H9 (cell line): Measurements from ENCODE around the gene GPR21. TPM values are rescaled to one million over a fixed set of nuclear protein-coding genes. Genes with fewer than 3 reads are reported as not detected.

Experiments
- DNase-seq: peaks from one replicate; pipeline ENCODE4 v3.0.0-alpha.2; 2017
- H2AFZ ChIP-seq: one replicate; pipeline ENCODE4 v1.6.1; 2013; ENCODE audit warnings: mild to moderate bottlenecking, low read length, control low read depth, moderate library complexity
- H2AK5ac ChIP-seq: 2 replicates; pipeline ENCODE4 v1.6.1; 2013; ENCODE audit warnings: low read length, control low read depth, mixed read lengths; ENCODE audit not compliant: insufficient read length
- H2BK120ac ChIP-seq: one replicate; pipeline ENCODE4 v1.6.1; 2013; ENCODE audit warnings: low read depth, mild to moderate bottlenecking, low read length, control low read depth, inconsistent platforms; ENCODE audit not compliant: poor library complexity, severe bottlenecking
- H2BK12ac ChIP-seq: 2 replicates; pipeline ENCODE4 v1.6.1; 2013; ENCODE audit warnings: low read length, control low read depth, mixed read lengths, low read depth; ENCODE audit not compliant: insufficient read length
- H2BK15ac ChIP-seq: 2 replicates; pipeline ENCODE4 v1.6.1; 2013; ENCODE audit warnings: low read depth, low read length, control low read depth
- H2BK20ac ChIP-seq: one replicate; pipeline ENCODE4 v1.6.1; 2013; ENCODE audit warnings: low read depth, mild to moderate bottlenecking, low read length, control low read depth, inconsistent platforms; ENCODE audit not compliant: poor library complexity, severe bottlenecking
- H2BK5ac ChIP-seq: 2 replicates; pipeline ENCODE4 v1.6.1; 2013; ENCODE audit warnings: low read length, control low read depth, mixed read lengths; ENCODE audit not compliant: insufficient read length
- H3K14ac ChIP-seq: 2 replicates; pipeline ENCODE4 v1.6.1; 2013; ENCODE audit warnings: low read length, control low read depth; ENCODE audit not compliant: insufficient read depth
- H3K18ac ChIP-seq: 2 replicates; pipeline ENCODE4 v1.6.1; 2013; ENCODE audit warnings: low read depth, mild to moderate bottlenecking, mixed read lengths, low read length, control low read depth; ENCODE audit not compliant: insufficient read length
- H3K23ac ChIP-seq: 2 replicates; pipeline ENCODE4 v1.6.1; 2013; ENCODE audit warnings: low read length, control low read depth, mixed read lengths, low read depth; ENCODE audit not compliant: insufficient read length
- H3K23me2 ChIP-seq: 2 replicates; pipeline ENCODE4 v1.6.1; 2013; ENCODE audit warnings: low read depth, mild to moderate bottlenecking, mixed read lengths, low read length, control low read depth; ENCODE audit not compliant: insufficient read length, poor library complexity, severe bottlenecking
- H3K27ac ChIP-seq: 2 replicates; pipeline ENCODE4 v1.5.1; 2013; ENCODE audit warnings: low read length, control low read depth, mixed read lengths, low read depth; ENCODE audit not compliant: insufficient read length
- H3K27me3 ChIP-seq: 2 replicates; pipeline ENCODE4 v1.6.1; 2013; ENCODE audit warnings: low read length, control low read depth, inconsistent platforms; ENCODE audit not compliant: insufficient read depth
- H3K4ac ChIP-seq: 2 replicates; pipeline ENCODE4 v1.6.1; 2013; ENCODE audit warnings: low read depth, mild to moderate bottlenecking, control low read depth, inconsistent platforms, low read length, moderate library complexity
- H3K4me1 ChIP-seq: 2 replicates; pipeline ENCODE4 v1.6.1; 2013; ENCODE audit warnings: low read length, control low read depth, inconsistent platforms; ENCODE audit not compliant: insufficient read depth
- H3K4me2 ChIP-seq: 2 replicates; pipeline ENCODE4 v1.6.1; 2013; ENCODE audit warnings: low read length, control low read depth, mixed read lengths; ENCODE audit not compliant: insufficient read length, insufficient read depth
- H3K56ac ChIP-seq: 2 replicates; pipeline ENCODE4 v1.6.1; 2013; ENCODE audit warnings: low read depth, mild to moderate bottlenecking, mixed read lengths, low read length, control low read depth; ENCODE audit not compliant: insufficient read length
- H3K79me1 ChIP-seq: 2 replicates; pipeline ENCODE4 v1.6.1; 2013; ENCODE audit warnings: low read depth, mild to moderate bottlenecking, moderate library complexity, low read length, control low read depth, inconsistent platforms; ENCODE audit not compliant: insufficient read depth, poor library complexity, severe bottlenecking
- H3K79me2 ChIP-seq: 2 replicates; pipeline ENCODE4 v1.6.1; 2013; ENCODE audit warnings: low read length, control low read depth, inconsistent platforms; ENCODE audit not compliant: insufficient read depth
- H3K9ac ChIP-seq: 2 replicates; pipeline ENCODE4 v1.6.1; 2013; ENCODE audit warnings: low read length, control low read depth, mixed read lengths; ENCODE audit not compliant: insufficient read length; ENCODE audit errors: extremely low read depth
- H3K9me3 ChIP-seq: one replicate; pipeline ENCODE4 v1.6.1; 2013; ENCODE audit warnings: low read depth, low read length, inconsistent platforms; ENCODE audit not compliant: control insufficient read depth
- H3T11ph ChIP-seq: one replicate; pipeline ENCODE4 v1.6.1; 2013; ENCODE audit warnings: mild to moderate bottlenecking, low read length, control low read depth, inconsistent platforms
- H4K20me1 ChIP-seq: one replicate; pipeline ENCODE4 v1.6.1; 2013; ENCODE audit not compliant: control insufficient read depth, insufficient read length, insufficient read depth
- H4K5ac ChIP-seq: 2 replicates; pipeline ENCODE4 v1.6.1; 2013; ENCODE audit warnings: low read depth, mild to moderate bottlenecking, mixed read lengths, low read length, control low read depth; ENCODE audit not compliant: insufficient read length
- H4K8ac ChIP-seq: replicated peaks from 2 replicates; pipeline ENCODE4 v1.6.1; 2013; ENCODE audit warnings: low read length, control low read depth, mixed read lengths, low read depth; ENCODE audit not compliant: insufficient read length
- H4K91ac ChIP-seq: 2 replicates; pipeline ENCODE4 v1.6.1; 2013; ENCODE audit warnings: low read depth, mild to moderate bottlenecking, moderate library complexity, mixed read lengths, low read length, control low read depth; ENCODE audit not compliant: insufficient read length
- H3K27ac Mint-ChIP-seq, 3 experiments: 2 replicates in 2 of 3; 3 replicates in 1 of 3; pipeline ENCODE4 v1.8.0; 2020 to 2021; ENCODE audit warnings: mixed read lengths in 3 of 3, mild to moderate bottlenecking in 1 of 3, moderate library complexity in 1 of 3
- H3K27me3 Mint-ChIP-seq: 2 replicates; pipeline ENCODE4 v1.8.0; 2021; ENCODE audit warnings: low read depth, mild to moderate bottlenecking, moderate library complexity, mixed read lengths
- H3K36me3 Mint-ChIP-seq, 3 experiments: 2 replicates in 2 of 3; 3 replicates in 1 of 3; pipeline ENCODE4 v1.8.0; 2020 to 2021; ENCODE audit warnings: low read depth in 3 of 3, mixed read lengths in 3 of 3; ENCODE audit not compliant: insufficient read depth in 1 of 3
- H3K4me1 Mint-ChIP-seq, 2 experiments: 2 replicates each; pipeline ENCODE4 v1.8.0; 2020; ENCODE audit warnings: mixed read lengths in 2 of 2
- H3K4me3 Mint-ChIP-seq, 2 experiments: 2 replicates in 1 of 2; 3 replicates in 1 of 2; pipeline ENCODE4 v1.8.0; 2020 to 2021; ENCODE audit warnings: mild to moderate bottlenecking in 2 of 2, mixed read lengths in 2 of 2, moderate library complexity in 1 of 2
- H3K9me3 Mint-ChIP-seq, 2 experiments: 2 replicates in 1 of 2; 3 replicates in 1 of 2; pipeline ENCODE4 v1.8.0; 2020; ENCODE audit warnings: mild to moderate bottlenecking in 2 of 2, mixed read lengths in 2 of 2, moderate library complexity in 1 of 2
- CTCF ChIP-seq: fragments of 200-600 bp; sonication (generic); conservative IDR thresholded peaks from 3 replicates; pipeline ENCODE4 v1.8.0; 2021; ENCODE audit warnings: antibody characterized with exemption, mild to moderate bottlenecking
- WGBS: extraction: QIAGEN DNeasy Blood & Tissue Kit; methylation state at CpG from one replicate; pipeline ENCODE4 v1.1.7; 2013; ENCODE audit warnings: missing lambda C conversion rate, low lambda C conversion rate, mixed read lengths; ENCODE audit not compliant: insufficient read length; ENCODE audit errors: extremely low coverage; 5-methylcytosine and 5-hydroxymethylcytosine counted together
- total RNA-seq: library from RNA; stranded (reverse); gene quantifications from 2 replicates; pipeline ENCODE4 v1.2.1, GENCODE V29; 2021

The GPR21 gene
- total RNA-seq, 1 experiment from 2014 or later: 0.87 TPM

- no peaks in the 10 kb centered on the region for H3K79me1 ChIP-seq
- no peak overlapping the region for H4K5ac ChIP-seq
- Mint-ChIP-seq H3K36me3 (peaks cover 8 to 18% (median 16%) of the 10 kb centered on the region in 3 experiments), H3K27ac (no peak overlapping the region; a peak in 1 of 7 replicates), H3K9me3 (no peaks in the 10 kb centered on the region; a peak in 1 of 5 replicates), H3K4me1 (no peaks in the 10 kb centered on the region), H3K27me3 (no peaks in the 10 kb centered on the region), H3K4me3 (no peak overlapping the region)
- H2AK5ac ChIP-seq: no peak overlapping the region
- H3K9me3 ChIP-seq: no peaks in the 10 kb centered on the region
- no peak overlapping the region for H3K18ac ChIP-seq
- H2BK5ac ChIP-seq: no peak overlapping the region
- H3K14ac ChIP-seq: no peak overlapping the region
- no peak overlapping the region for H3K23ac ChIP-seq
- no peaks in the 10 kb centered on the region for H3K79me2 ChIP-seq
- H2BK120ac ChIP-seq: no peak overlapping the region
- no peak overlapping the region for H2BK15ac ChIP-seq
- no CpG with 5 or more reads among the region's 1 CpG for WGBS
- H4K91ac ChIP-seq: no peak overlapping the region
- no peaks in the 10 kb centered on the region for H4K20me1 ChIP-seq
- H2BK20ac ChIP-seq: no peak overlapping the region
- no peak for TF ChIP-seq CTCF
- H3K27ac ChIP-seq: no peak overlapping the region
- H3K4ac ChIP-seq: no peak overlapping the region
- no peak overlapping the region for H3K56ac ChIP-seq
- H3K27me3 ChIP-seq: no peaks in the 10 kb centered on the region
- DNase-seq: no peak
- H2BK12ac ChIP-seq: no peak overlapping the region
- H3T11ph ChIP-seq: no peak overlapping the region
- no peak overlapping the region for H3K4me2 ChIP-seq
- no peak overlapping the region for H2AFZ ChIP-seq
- no peaks in the 10 kb centered on the region for H3K23me2 ChIP-seq
- H4K8ac ChIP-seq: no peak overlapping the region
- no peak overlapping the region for H3K9ac ChIP-seq
- H3K4me1 ChIP-seq: no peaks in the 10 kb centered on the region
Measured at GRCh38 chr9:123040801-123041200, 7.3 kb downstream of the GPR21 start.
